HepG2 (cell line): ENCODE data around the gene MYO18B. TPM values are rescaled to one million over a fixed set of nuclear protein-coding genes. Genes with fewer than 3 reads are reported as not detected.

Source experiments
- ATAC-seq: fragments of 200-7000 bp; cut with Tn5 transposase; 3 replicates; pipeline ENCODE4 v1.9.1; 2020; ENCODE audit warnings: mild to moderate bottlenecking, moderate library complexity
- BruUV-seq: library from RNA; stranded (reverse); fragments of 400-500 nt; replicated peaks from 2 replicates; lab custom pipeline; 2021; lab: Mats Ljungman, UMichigan
- CTCF ChIA-PET: fragments of 300-600 bp; formaldehyde crosslinking; extraction: SDS; loops from one replicate; lab custom pipeline; 2021; ENCODE audit warnings: low total read pairs, inconsistent platforms, low intra/inter-chr PET ratio; lab: Yijun Ruan, JAX
- POLR2A ChIA-PET: fragments of 350-600 bp; sonication (Branson Sonifier 250); formaldehyde crosslinking; loops from one replicate; lab custom pipeline; 2020; ENCODE audit warnings: antibody characterized with exemption, inconsistent platforms; lab: Yijun Ruan, JAX
- DNase-seq: peaks from one replicate; pipeline ENCODE4 v3.0.0-alpha.2; 2015; ENCODE audit warnings: low spot score
- FAIRE-seq: peaks from 3 replicates; lab custom pipeline; 2011; peaks lifted over from hg19 to GRCh38; lab: Jason Lieb, UNC
- H2AFZ ChIP-seq: one replicate; pipeline ENCODE4 v1.6.1; 2011; ENCODE audit warnings: low read length, inconsistent platforms
- H3K27ac ChIP-seq: fragments of 300-600 bp; 3 replicates; pipeline ENCODE4 v1.8.0; 2011; ENCODE audit warnings: mixed run types, mild to moderate bottlenecking, mixed read lengths, low read length, inconsistent platforms; ENCODE audit not compliant: insufficient read depth; ENCODE audit errors: extremely low read length
- H3K27me3 ChIP-seq, 2 experiments: fragments of 200-600 bp in 1 of 2; 2 replicates in 1 of 2; 3 replicates in 1 of 2; pipeline versions ENCODE4 v1.6.0 to v1.8.0; 2011; ENCODE audit warnings: low read length in 2 of 2, mild to moderate bottlenecking in 2 of 2, moderate library complexity in 2 of 2, inconsistent platforms in 1 of 2; ENCODE audit not compliant: insufficient read depth in 2 of 2, control insufficient read depth in 1 of 2
- H3K36me3 ChIP-seq, 2 experiments: fragments of 200-600 bp in 1 of 2; replicated peaks in 1 of 2; 2 replicates in 1 of 2; 3 replicates in 1 of 2; pipeline versions ENCODE4 v1.5.1 to v1.8.0; 2011; ENCODE audit warnings: low read length in 2 of 2, inconsistent platforms in 1 of 2; ENCODE audit not compliant: insufficient read depth in 2 of 2, control insufficient read depth in 1 of 2
- H3K4me1 ChIP-seq: 2 replicates; pipeline ENCODE4 v1.5.1; 2012; ENCODE audit warnings: low read length, inconsistent platforms; ENCODE audit not compliant: insufficient read depth
- H3K4me2 ChIP-seq: 2 replicates; pipeline ENCODE4 v1.6.0; 2011; ENCODE audit warnings: low read depth, low read length, inconsistent platforms
- H3K4me3 ChIP-seq, 3 experiments: fragments of 200-600 bp in 1 of 3; sonication (generic), shearing (Covaris generic) in 1 of 3; replicated peaks in 1 of 3; 2 replicates each; pipeline ENCODE4 v1.5.1; 2011 to 2016; ENCODE audit warnings: low read length in 3 of 3, inconsistent platforms in 2 of 3, low read depth in 2 of 3, mild to moderate bottlenecking in 2 of 3, control low read depth in 1 of 3, mixed read lengths in 1 of 3; ENCODE audit not compliant: insufficient read depth in 1 of 3
- H3K79me2 ChIP-seq: one replicate; pipeline ENCODE4 v1.6.1; 2011; ENCODE audit warnings: low read length, inconsistent platforms; ENCODE audit not compliant: insufficient read depth
- H3K9ac ChIP-seq: 2 replicates; pipeline ENCODE4 v1.6.0; 2011; ENCODE audit warnings: mild to moderate bottlenecking, low read depth, low read length, inconsistent platforms; ENCODE audit not compliant: insufficient read depth
- H3K9me3 ChIP-seq: 2 replicates; pipeline ENCODE4 v1.5.1; 2012; ENCODE audit warnings: mild to moderate bottlenecking, low read length
- H4K20me1 ChIP-seq: 2 replicates; pipeline ENCODE4 v1.6.0; 2011; ENCODE audit warnings: inconsistent platforms, mild to moderate bottlenecking, low read length, moderate library complexity; ENCODE audit not compliant: insufficient read depth
- CBFB ChIP-seq: sonication (generic); formaldehyde crosslinking; IDR thresholded peaks from 2 replicates; pipeline ENCODE4 v1.4.0; 2020; ENCODE audit warnings: missing genetic modification reagents
- HNRNPK ChIP-seq: fragments of 200-400 bp; formaldehyde crosslinking; IDR thresholded peaks from 2 replicates; pipeline ENCODE4 v1.6.1; 2018; ENCODE audit warnings: low read length, low read depth, moderate library complexity, mild to moderate bottlenecking; ENCODE audit not compliant: poor library complexity, severe bottlenecking
- ZFP41 ChIP-seq: sonication (generic); formaldehyde crosslinking; IDR thresholded peaks from 2 replicates; pipeline ENCODE4 v1.4.0; 2020; ENCODE audit warnings: mild to moderate bottlenecking, missing genetic modification reagents, borderline replicate concordance
- ZNF556 ChIP-seq: sonication (generic); formaldehyde crosslinking; IDR thresholded peaks from 2 replicates; pipeline ENCODE4 v1.4.0; 2020; ENCODE audit warnings: mild to moderate bottlenecking, missing genetic modification reagents, borderline replicate concordance
- ZNF646 ChIP-seq: sonication (generic); formaldehyde crosslinking; IDR thresholded peaks from 2 replicates; pipeline ENCODE4 v1.9.0; 2021; ENCODE audit warnings: mild to moderate bottlenecking, missing genetic modification reagents
- ZNF780A ChIP-seq: sonication (generic); formaldehyde crosslinking; IDR thresholded peaks from 2 replicates; pipeline ENCODE4 v1.8.0; 2022; ENCODE audit warnings: mild to moderate bottlenecking, missing genetic modification reagents, moderate library complexity
- WGBS: methylation state at CpG from one replicate; pipeline ENCODE4 v1.1.6; 2017; ENCODE audit warnings: low lambda C conversion rate; 5-methylcytosine and 5-hydroxymethylcytosine counted together
- in situ Hi-C: cut with HindIII; loops from 2 replicates; pipeline ENCODE4 v1.10.0; 2017; ENCODE audit warnings: low pct_unique_long_range_greater_than_20kb; ENCODE audit not compliant: extremely low pct_ligation_motif_present
- intact Hi-C: fragments of 100-400 bp; cut with micrococcal nuclease; formaldehyde crosslinking; loops from one replicate; pipeline ENCODE4 v1.10.0; 2022; ENCODE audit not compliant: unreplicated experiment
- polyA plus RNA-seq, 8 experiments: library from polyadenylated mRNA; depleted of rRNA in 3 of 8; stranded (reverse) in 7 of 8; unstranded in 1 of 8; fragments of >200 nt; fragmentation: Illumina TruSeq in 4 of 8; extraction: Trizol in 4 of 8; gene quantifications; 2 replicates each; pipeline versions ENCODE4 v1.2.1 to v1.2.3, GENCODE V29; 2011 to 2016; ENCODE audit warnings: low read depth in 4 of 8, missing spikeins in 1 of 8, mixed read lengths in 1 of 8; ENCODE audit not compliant: insufficient read depth in 1 of 8
- total RNA-seq, 5 experiments: library from RNA; depleted of rRNA; stranded (reverse); fragments of >200 nt; fragmentation: Illumina TruSeq; extraction: Trizol; gene quantifications; 2 replicates each; pipeline ENCODE4 v1.2.3, GENCODE V29; 2016; ENCODE audit warnings: low read depth in 1 of 5
- TF ChIP-seq, protein P1 (sequence below): sonication (generic); formaldehyde crosslinking; IDR thresholded peaks from 2 replicates; pipeline ENCODE4 v1.8.0; 2022; ENCODE audit warnings: missing genetic modification reagents, mild to moderate bottlenecking, inconsistent platforms, borderline replicate concordance
- TF ChIP-seq, protein P2 (sequence below), 2 experiments: sonication (generic) in 1 of 2; formaldehyde crosslinking in 1 of 2; IDR thresholded peaks; 2 replicates each; pipeline versions ENCODE4 v1.4.0 to v1.6.1; 2016 to 2020; ENCODE audit warnings: borderline replicate concordance in 1 of 2, low read depth in 1 of 2, mild to moderate bottlenecking in 1 of 2, missing genetic modification reagents in 1 of 2

Gene MYO18B
- total and polyA plus RNA-seq, 2 of the 13 experiments (the other 11 are each of a cell fraction or from before 2014, with no cell fraction given) = 0.01 TPM; not detected in 1

GRCh38 chr22:26004477-26004876 is 262.5 kb downstream of the MYO18B start (continued):
- TF ChIP-seq ZNF646 (CRISPR knock-in tag) = no peak

GRCh38 chr22:26008587-26008986 is 266.6 kb downstream of the MYO18B start:
- Histone ChIP-seq H2AFZ (no peak overlapping the region), H3K79me2 (no peaks in the 10 kb centered on the region), H3K4me2 (no peak overlapping the region), H3K9me3 (no peaks in the 10 kb centered on the region), H3K27me3 (no peaks in the 10 kb centered on the region), H3K27ac (no peak overlapping the region), H3K9ac (no peak overlapping the region), H3K4me3 (no peak overlapping the region), H4K20me1 (no peaks in the 10 kb centered on the region), H3K36me3 (no peaks in the 10 kb centered on the region), H3K4me1 (no peaks in the 10 kb centered on the region)
- CTCF ChIA-PET = no interaction called here
- DNase-seq = no peak
- WGBS = 56% methylated on average over 4 of the region's 7 CpGs
- no peak for FAIRE-seq
- intact Hi-C loops = loop anchor here (10.0 kb wide), 1 partner anchor 64 kb away; no protein-coding TSS in a partner anchor
- in situ Hi-C loops = no loop called here
- BruUV-seq = no TSS peak
- no peak for ATAC-seq
- POLR2A ChIA-PET = no interaction called here
- TF ChIP-seq ZFP41 (CRISPR knock-in tag) (no peak), CBFB (no peak), HNRNPK (no peak), ZNF556 (CRISPR knock-in tag) (no peak), ZNF780A (CRISPR knock-in tag) (no peak)
- TF ChIP-seq, protein P1, sequence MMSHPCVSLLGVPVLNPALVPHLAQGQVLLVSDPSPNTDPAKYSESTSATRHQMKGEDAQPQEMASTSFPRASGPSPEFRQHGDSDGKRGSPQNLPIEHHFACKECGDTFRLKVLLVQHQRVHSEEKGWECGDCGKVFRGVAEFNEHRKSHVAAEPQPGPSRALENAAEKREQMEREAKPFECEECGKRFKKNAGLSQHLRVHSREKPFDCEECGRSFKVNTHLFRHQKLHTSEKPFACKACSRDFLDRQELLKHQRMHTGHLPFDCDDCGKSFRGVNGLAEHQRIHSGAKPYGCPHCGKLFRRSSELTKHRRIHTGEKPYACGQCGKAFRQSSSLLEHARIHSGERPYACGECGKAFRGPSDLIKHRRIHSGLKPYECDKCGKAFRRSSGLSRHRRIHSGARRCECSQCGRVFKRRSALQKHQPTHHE = no peak
- TF ChIP-seq, protein P2, sequence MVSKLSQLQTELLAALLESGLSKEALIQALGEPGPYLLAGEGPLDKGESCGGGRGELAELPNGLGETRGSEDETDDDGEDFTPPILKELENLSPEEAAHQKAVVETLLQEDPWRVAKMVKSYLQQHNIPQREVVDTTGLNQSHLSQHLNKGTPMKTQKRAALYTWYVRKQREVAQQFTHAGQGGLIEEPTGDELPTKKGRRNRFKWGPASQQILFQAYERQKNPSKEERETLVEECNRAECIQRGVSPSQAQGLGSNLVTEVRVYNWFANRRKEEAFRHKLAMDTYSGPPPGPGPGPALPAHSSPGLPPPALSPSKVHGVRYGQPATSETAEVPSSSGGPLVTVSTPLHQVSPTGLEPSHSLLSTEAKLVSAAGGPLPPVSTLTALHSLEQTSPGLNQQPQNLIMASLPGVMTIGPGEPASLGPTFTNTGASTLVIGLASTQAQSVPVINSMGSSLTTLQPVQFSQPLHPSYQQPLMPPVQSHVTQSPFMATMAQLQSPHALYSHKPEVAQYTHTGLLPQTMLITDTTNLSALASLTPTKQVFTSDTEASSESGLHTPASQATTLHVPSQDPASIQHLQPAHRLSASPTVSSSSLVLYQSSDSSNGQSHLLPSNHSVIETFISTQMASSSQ (IDR thresholded peaks at IDR 0.05; ENCODE audit: low read depth) = no peak
- TF ChIP-seq, protein P2 (CRISPR knock-in tag; IDR thresholded peaks at IDR 0.05; ENCODE audit: borderline replicate concordance) = no peak
